HG02970 (cell line): ENCODE results near the gene TENM4.

Source experiments
- ATAC-seq: cut with Tn5 transposase; IDR thresholded peaks from one replicate; pipeline ENCODE4 v1.9.1; 2021; ENCODE audit warnings: mild to moderate bottlenecking, moderate library complexity, moderate number of reproducible peaks; ENCODE audit not compliant: unreplicated experiment, low FRiP score

TENM4 gene

DNA sequence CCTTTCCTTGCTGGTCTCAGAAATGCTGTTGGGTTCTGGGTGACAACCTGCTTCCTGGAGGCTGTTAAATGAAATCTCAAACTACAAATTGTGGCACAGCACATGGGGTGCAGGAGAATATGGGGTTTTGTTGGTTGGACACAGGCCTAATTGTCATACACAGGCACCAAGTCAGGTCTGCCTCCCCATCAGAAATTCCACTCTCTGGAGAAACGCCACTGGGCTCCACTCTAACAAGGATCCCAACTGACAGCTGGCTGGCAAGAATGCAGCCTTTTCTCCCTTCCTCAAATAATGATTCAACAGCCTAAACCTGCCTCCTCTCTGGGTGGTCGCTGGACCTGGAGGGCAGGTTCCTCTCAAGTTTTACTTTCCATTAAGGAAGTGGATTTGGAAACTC is 688.3 kb downstream of the TENM4 start:
- ATAC-seq = no peak

- ATAC-seq = no peak
Measured at GRCh38 chr11:78748918-78749690, 691.7 kb downstream of the TENM4 start.

DNA sequence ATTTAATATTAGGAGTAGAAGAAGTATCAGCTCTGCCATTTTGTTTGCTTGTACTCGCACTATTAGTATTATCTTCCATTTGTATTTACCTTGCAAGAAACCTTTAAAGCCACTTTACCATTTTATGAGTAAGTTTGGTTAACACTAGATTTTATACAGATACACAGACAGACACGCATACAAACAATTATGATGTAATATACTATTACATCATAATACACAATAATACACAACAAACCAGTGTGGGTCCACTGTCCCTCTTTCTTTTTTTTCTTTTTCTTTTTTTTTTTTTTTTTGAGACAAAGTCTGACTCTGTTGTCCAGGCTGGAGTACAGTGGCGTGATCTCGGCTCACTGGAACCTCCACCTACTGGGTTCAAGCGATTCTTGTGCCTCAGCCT is 695.9 kb downstream of the TENM4 start:
- no peak for ATAC-seq

GRCh38 chr11:78744202-78744601 is 696.6 kb downstream of the TENM4 start:
- ATAC-seq = no peak

DNA sequence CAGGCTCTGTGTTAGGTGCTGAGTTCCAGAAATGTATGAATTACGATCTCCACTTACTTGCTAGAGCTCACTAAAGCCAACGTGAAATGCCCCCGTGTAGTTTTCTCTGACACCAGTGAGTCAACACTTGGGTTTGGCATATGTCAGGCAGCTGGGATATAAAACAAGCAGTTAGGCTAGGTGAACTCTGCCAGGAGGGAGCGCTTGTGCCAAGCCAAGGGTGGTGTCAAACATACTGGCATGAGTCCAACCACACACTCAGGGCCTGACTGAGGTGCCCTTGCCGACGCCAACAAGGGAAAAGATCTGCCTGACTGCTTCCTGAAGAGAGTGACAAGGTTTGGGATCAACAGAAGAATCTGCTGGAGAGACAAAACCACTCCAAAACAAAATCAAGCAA is 698.4 kb downstream of the TENM4 start:
- no peak for ATAC-seq

- ATAC-seq = no peak
Measured at GRCh38 chr11:78741741-78742140, 699.1 kb downstream of the TENM4 start.

GRCh38 chr11:78740199-78741071 is 700.4 kb downstream of the TENM4 start:
- ATAC-seq = no peak

- no peak for ATAC-seq
Measured at GRCh38 chr11:78737891-78738290, 702.9 kb downstream of the TENM4 start.

GRCh38 chr11:78737301-78737700 is 703.5 kb downstream of the TENM4 start:
- no peak for ATAC-seq

GRCh38 chr11:78735711-78736110 is 705.1 kb downstream of the TENM4 start:
- ATAC-seq = no peak

- no peak for ATAC-seq
Measured at GRCh38 chr11:78733031-78733430, 707.8 kb downstream of the TENM4 start.

- ATAC-seq = no peak
Measured at GRCh38 chr11:78732246-78732645, 708.6 kb downstream of the TENM4 start.

GRCh38 chr11:78731027-78731426 is 709.8 kb downstream of the TENM4 start:
- ATAC-seq = no peak

GRCh38 chr11:78730267-78730824 is 710.5 kb downstream of the TENM4 start:
- no peak for ATAC-seq

- ATAC-seq = no peak
Measured at GRCh38 chr11:78727816-78728215, 713.0 kb downstream of the TENM4 start.

DNA sequence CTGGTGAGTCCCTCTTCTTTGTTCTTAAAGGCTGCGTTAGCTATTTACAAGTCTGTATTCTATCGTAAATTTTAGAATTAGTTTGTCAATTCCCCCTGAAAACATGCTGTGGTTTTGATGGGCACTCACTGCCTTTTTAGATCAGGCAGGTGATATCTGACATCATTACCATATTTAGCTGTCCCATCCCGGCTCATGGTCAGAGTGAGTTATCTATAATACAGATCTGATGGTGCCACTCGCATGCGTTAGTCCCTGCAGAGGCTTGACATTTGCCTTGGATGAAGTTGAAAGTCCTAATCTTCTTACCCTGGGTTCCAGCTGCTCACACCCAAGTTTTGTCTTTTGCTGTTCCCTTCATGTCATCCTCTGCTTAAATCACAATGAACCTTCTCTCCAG is 715.6 kb downstream of the TENM4 start:
- ATAC-seq = no peak

- ATAC-seq = no peak
Measured at GRCh38 chr11:78722786-78723185, 718.0 kb downstream of the TENM4 start.

- no peak for ATAC-seq
Measured at GRCh38 chr11:78720281-78720989, 720.4 kb downstream of the TENM4 start.

GRCh38 chr11:78717041-78717440 is 723.8 kb downstream of the TENM4 start:
- ATAC-seq = no peak

GRCh38 chr11:78715639-78716311 is 725.1 kb downstream of the TENM4 start:
- no peak for ATAC-seq
